HS-27A (cell line): ENCODE data around the gene SLC37A4.
"Not testable (repeated sequence)": the region's sequence is repeated elsewhere in the genome, so short reads cannot be mapped to it uniquely, and the experiment has no call there.

Experiments used
- DNase-seq: peaks from one replicate; pipeline ENCODE4 v3.0.0-alpha.2; 2012; ENCODE audit warnings: low read depth, missing footprints

SLC37A4 gene

DNA sequence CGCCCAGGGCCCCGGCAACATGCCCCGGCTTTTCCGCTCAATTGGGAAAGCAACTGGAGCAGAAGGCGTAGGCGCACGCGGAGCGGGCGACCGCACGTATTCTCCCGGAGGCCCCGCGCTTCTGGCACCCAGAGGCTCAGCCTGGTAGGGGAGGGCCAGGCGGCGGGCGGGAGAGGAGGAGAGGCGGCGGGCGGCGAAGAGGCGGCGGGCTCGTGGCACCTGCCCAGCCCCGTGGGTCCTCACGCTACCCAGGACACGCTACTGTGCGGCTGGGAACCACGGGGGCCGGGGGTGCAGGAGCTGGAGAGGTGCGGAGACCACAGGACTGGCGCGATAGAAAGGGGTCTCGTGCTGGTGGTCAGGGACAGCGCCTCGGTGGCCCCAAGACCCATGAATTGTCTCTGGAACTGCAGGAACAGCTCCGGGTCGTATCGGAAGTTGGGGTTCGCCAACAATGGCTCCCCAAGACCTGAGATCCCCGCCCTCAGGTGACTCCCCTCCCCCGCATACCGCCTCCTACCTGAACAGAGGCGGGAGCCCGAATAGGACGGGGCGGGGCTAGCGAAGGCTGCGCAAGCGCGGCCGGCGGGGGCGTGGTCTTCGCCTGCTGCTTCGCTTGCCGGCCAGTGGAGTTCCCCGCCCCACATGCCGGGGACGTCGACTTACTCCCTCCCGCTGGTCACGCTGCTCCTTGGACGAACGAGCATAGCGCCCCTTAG lies at the start of gene SLC37A4:
Gene SLC37A4 (minus strand): TSS at position 549 of the 719 bp plus-strand sequence.
- DNase-seq = peak; percentile 60

- no peak for DNase-seq
Observed at GRCh38 chr11:119078675-119079420, 48.2 kb upstream of the SLC37A4 start.

- DNase-seq = no peak
Observed at GRCh38 chr11:119077839-119078238, 47.2 kb upstream of the SLC37A4 start.

DNA sequence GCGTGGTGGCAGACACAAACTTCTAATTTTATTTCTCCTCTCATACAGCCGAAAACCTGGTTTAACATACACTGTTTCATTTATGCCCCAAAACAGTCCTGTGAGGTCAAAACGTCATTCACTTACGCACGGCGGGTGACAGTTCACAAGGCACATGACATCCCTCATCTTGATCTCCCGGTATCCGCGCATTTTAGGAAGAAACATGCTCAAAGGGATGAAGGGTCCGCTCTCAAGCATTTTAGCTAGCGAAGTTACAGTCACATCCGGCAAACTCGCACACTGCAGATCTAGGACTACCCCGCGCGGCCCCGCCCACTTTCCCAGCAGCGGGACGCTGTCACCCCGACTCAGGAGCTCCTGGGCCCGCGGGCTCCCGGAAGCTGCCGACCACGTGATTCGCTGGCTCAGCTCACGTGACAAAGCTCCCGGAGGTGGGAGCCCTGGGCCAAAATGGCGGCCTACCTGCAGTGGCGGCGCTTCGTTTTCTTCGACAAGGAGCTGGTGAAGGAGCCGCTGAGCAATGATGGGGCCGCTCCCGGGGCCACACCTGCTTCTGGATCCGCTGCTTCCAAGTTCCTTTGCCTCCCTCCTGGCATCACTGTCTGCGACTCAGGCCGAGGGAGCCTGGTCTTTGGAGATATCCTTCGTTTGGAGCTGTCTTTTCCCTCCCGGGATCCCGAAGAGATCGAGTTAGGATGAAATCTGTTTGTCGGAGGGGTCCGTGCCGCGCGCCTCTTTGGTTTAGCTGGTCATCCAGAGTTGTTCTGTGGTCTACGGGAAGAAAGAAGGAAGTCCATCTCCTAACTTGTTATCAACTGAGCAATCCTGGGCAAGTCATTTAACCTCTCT lies 36.9 kb upstream of the SLC37A4 start, which contains the start of gene VPS11:
Gene VPS11 (plus strand): TSS at position 448 of the 852 bp plus-strand sequence. CDS start 6 bp downstream, at position 454.
- DNase-seq = peak; percentile 66

- DNase-seq = no peak
Observed at GRCh38 chr11:119065369-119065768, 34.7 kb upstream of the SLC37A4 start.

- DNase-seq = no peak
Observed at GRCh38 chr11:119062779-119063178, 32.1 kb upstream of the SLC37A4 start.

DNA sequence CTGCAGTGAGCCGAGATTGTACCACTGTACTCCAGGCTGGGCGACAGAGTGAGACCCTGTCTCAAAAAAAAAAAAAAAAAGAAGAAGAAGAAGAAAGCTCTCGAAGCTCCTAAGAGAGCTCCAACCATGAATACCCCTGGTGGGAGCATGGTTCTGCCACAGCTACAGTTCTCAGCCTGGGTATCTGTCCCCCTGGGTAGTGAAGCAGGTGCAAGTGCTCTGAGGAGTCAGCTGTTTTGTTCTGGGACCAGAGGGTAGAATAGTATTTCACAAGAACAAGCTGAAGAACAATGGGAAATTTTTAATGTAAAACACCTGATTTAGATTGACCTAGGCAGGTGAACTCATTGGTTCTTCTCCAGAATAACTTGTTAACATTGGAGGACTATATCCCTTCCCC lies 30.6 kb upstream of the SLC37A4 start:
- DNase-seq = no peak

- DNase-seq = not testable (repeated sequence)
Observed at GRCh38 chr11:119059128-119059527, 28.5 kb upstream of the SLC37A4 start.

DNA sequence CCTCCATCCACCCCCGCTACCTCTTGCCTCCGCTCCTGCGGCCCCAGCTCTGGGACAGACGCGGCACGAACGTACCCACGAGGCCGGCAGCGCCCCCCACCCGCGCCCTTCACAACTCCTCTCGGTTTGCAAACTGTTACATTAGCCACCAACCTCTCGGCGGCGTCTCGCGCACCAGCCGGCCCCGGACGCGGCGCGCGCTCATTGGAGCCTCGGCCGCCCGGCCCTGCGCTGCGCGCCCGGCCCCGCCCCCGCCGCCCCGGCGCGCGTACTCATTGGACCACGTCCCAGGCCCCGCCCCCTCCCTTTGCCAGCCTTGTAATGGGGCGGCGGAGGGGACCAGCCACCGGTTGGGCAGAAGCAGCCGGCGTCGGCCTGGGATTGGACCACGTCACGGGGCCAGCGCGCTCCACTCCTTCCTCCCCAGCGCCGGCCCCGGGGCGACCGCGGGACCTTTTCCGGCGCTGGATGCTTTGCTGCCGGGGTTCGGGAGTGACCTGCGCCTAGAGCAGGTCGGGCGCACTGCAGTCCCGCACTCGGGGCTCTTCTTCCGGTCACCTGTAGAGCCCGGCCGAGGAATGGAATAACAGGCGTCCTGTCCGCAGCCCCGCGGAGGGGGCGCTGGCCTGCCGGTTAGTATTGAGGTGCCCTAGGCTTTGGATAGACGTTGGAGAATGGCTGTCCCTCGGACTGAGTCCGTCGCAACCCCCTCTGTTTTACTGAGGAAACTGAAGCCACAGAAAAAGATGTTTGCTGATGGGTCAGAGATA lies 26.5 kb upstream of the SLC37A4 start, which contains the start of gene HYOU1:
Gene HYOU1 (minus strand): TSS at position 206 of the 770 bp plus-strand sequence. CDS start 1,045 bp downstream, outside the sequence.
- peak; percentile 54 for DNase-seq

- DNase-seq = no peak
Observed at GRCh38 chr11:119056421-119056999, 25.8 kb upstream of the SLC37A4 start.

DNA sequence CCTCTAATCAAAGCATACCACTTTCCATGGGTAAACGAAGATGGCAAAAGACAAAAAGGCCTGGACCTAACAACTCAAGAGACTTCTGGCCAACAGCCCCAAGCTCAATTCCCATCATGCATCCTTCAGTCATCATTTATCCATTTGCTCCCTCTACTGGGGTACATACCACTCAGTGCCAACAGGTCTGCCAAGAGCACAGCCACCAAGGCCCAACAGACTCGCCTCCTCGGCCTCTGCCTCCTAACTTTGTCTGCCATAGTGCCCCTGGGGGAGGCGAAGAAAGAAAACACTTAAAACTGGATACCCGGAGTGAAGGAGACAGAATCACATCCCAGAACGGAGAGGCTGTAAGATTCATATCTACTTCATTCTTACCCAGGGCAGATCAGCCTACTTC lies 25.2 kb upstream of the SLC37A4 start:
- no peak for DNase-seq

- DNase-seq = no peak
Observed at GRCh38 chr11:119054418-119054817, 23.7 kb upstream of the SLC37A4 start.

DNA sequence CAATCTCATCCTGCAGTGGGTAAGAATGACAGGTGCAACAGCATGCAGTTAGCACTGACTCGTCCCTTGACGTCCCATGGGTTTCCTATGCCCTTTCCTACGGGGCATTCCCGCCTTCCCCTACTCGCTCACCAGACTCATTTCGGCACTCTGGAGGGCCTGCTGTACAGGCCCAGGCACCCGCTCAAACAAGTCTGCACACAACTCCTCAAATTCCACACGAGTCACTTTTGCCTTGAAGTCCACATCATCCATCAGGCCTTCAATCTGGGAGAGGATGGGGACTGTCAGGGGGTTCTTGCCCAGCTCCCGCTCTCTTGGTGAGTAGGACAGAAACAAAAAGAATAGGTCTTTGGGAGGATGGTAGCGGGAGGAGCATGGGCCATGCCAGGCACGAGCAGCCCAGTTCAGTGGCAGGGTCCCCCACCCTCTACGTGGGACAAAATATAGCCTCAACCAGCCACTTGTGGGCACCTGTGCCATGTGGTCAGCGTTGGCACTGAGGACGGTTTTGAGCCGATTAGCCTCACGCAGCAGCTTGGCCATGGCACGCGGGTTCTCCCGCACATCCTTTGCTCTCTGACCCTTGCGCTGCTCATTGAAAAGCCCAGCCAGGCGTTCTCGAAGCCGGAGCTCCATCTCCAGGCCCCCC lies 21.6 kb upstream of the SLC37A4 start:
- DNase-seq = no peak

DNA sequence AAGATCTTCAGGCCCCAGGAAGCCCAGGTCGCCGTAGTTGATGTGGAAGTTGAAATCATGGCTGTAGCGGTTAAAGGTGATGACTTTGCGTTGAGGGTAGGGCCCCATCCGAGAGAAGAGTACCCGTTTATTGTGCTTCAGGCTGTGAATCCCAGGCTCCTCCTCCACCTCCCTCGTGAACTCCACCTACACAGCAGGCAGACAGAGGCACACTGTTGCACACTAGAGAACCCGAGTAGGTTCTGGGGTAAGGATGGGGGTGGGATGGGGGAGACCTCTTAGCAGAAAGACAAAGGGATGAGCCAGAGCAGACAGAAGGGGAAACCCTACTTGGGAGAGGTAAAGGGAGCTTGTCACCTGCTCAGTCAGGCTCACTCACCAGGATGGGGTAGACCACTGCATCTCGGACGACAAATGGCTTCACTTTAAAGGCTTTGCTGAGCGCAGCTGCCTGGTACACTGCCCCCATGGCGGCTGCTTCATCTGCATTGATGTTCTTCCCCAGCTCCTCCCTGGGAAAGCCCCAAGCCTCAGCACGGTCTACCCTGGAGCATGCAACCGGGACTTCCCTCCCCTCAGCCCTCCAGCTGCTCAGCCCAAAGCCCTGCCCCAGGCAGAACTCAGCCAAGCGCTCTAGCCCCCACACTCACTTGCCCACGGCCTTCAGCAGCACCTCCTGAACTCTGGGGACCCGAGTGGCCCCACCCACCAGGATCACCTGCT lies 20.9 kb upstream of the SLC37A4 start:
- no peak for DNase-seq

DNA sequence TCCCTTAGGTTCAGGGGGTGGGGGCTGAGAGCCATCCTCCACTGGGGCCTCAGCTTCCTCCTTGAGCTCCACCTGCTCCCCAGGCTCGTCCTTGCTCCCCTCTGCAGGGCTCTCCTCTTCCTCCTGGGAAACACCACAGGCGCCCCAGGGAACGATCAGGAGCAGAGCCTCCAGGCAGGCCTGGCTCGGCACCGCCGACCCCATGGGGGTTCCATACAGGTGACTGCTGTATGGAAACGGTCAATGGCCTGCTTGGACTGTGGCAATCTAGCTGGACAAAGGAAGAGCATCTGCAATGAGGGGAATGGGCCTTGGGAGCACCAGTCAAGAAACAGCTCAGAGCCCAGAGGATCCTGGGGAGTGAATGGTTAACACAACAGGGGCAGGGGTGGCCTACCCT lies 18.4 kb upstream of the SLC37A4 start:
- no peak for DNase-seq

- no peak for DNase-seq
Observed at GRCh38 chr11:119048644-119049043, 18.0 kb upstream of the SLC37A4 start.

DNA sequence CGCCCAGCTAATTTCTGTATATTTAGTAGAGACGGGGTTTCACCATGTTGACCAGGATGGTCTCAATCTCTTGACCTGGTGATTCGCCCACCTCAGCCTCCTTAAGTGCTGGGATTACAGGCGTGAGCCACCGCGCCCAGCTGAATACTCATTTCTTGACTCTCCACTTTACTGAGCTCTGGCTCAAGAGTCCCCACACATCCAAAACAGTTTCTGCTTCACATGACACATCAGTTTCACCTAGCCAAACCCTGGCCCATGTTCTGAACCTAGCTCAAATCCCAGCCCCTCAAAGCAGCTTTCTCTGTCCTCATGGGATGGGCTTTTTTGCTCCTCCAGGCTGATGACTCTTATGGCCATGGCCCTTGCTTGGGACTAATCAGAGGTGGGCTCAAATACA lies 16.5 kb upstream of the SLC37A4 start:
- no peak for DNase-seq

GRCh38 chr11:119046489-119046888 lies 15.8 kb upstream of the SLC37A4 start:
- DNase-seq = no peak

DNA sequence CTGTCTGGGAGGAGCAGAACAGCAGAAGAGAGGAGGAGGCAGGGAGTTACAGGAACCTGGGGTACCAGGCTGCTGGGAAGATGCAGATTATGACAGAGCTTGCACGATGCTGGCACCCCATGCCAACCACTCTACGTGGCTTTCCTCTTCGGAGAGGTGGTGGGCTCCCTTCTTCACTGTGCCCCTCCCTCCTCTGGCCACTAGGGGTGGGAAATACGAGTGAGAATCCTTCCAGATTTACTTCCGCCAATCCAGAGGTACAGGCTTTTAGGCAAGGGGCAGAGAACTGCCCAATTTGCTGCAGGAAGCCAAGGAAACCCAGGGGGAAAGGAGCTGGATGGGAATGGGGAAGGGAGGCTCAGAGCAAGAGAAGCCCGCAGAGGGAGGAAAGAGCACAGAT lies 14.0 kb upstream of the SLC37A4 start:
- DNase-seq = no peak

DNA sequence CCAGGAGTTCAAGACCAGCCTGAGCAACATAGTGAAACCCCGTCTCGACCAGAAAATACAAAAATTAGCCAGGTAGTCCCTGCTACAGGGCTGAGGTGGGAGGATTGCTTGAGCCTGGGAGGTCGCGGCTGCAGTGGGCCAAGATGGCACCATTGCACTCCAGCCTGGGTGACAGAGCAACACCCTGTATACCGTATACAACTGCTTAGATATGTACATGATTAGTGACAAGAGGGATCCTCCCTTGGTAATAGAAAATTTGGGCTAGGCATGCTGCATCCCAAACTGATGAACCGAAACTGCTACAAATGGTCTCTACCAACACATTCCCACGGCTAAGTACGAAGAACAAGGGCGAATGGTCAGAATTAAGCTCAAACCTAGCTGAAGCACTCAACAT lies 12.2 kb upstream of the SLC37A4 start:
- DNase-seq = no peak
